Breast epithelium (tissue), 4 donors: ENCODE measurements around the gene GNB5. TPM values are rescaled to one million over a fixed set of nuclear protein-coding genes. Genes with fewer than 3 reads are reported as not detected.

ENCODE experiments used
- DNase-seq, 2 donors: peaks; one replicate each; pipeline ENCODE4 v3.0.0-alpha.2; 2019; ENCODE audit warnings: low spot score in 2 of 2
- H3K27ac ChIP-seq, 2 donors: fragments of 200-600 bp; sonication (generic) in 1 of 2; one replicate each; pipeline ENCODE4 v1.5.1; 2016 to 2019; ENCODE audit warnings: mild to moderate bottlenecking in 1 of 2
- H3K27me3 ChIP-seq, 2 donors: fragments of 200-600 bp; sonication (generic) in 1 of 2; one replicate each; pipeline versions ENCODE4 v1.5.1 to v1.6.0; 2017 to 2019; ENCODE audit warnings: control low read depth in 1 of 2, mild to moderate bottlenecking in 1 of 2
- H3K36me3 ChIP-seq: fragments of 200-600 bp; one replicate; pipeline ENCODE4 v1.5.1; 2019
- H3K4me1 ChIP-seq, 2 donors: fragments of 200-600 bp; sonication (generic); one replicate each; pipeline ENCODE4 v1.5.1; 2016 to 2019; ENCODE audit warnings: control low read depth in 1 of 2
- H3K4me3 ChIP-seq, 3 donors: fragments of 200-600 bp; sonication (generic); 1 replicate in 2 of 3; 2 replicates in 1 of 3; pipeline ENCODE4 v1.5.1; 2016 to 2019; ENCODE audit warnings: mild to moderate bottlenecking in 3 of 3, moderate library complexity in 2 of 3
- H3K9me3 ChIP-seq, 2 donors: fragments of 200-600 bp; sonication (generic) in 1 of 2; one replicate each; pipeline ENCODE4 v1.5.1; 2016 to 2019; ENCODE audit warnings: control low read depth in 1 of 2
- POLR2A ChIP-seq: fragments of 450-650 bp; IDR thresholded peaks from one replicate; pipeline ENCODE4 v1.6.1; 2016; ENCODE audit warnings: antibody characterized with exemption, mild to moderate bottlenecking, moderate library complexity
- POLR2AphosphoS5 ChIP-seq, 3 donors: sonication (generic); formaldehyde crosslinking; IDR thresholded peaks; one replicate each; pipeline ENCODE4 v1.6.1; 2017; ENCODE audit warnings: antibody characterized with exemption in 3 of 3
- intact Hi-C: fragments of 100-400 bp; cut with DNase I; formaldehyde crosslinking; loops from one replicate; pipeline ENCODE4 v1.15.1; 2023; ENCODE audit warnings: low total_unique reads
- total RNA-seq, 3 donors: library from RNA; depleted of rRNA; stranded (reverse); fragments of >200 nt; gene quantifications; one replicate each; pipeline ENCODE4 v1.1.0, GENCODE V29; 2016
- TF ChIP-seq, protein P1 (sequence below), 3 donors: fragments of 450-650 bp; IDR thresholded peaks; one replicate each; pipeline ENCODE4 v1.5.1; 2016 to 2017; ENCODE audit warnings: antibody characterized with exemption in 3 of 3, mild to moderate bottlenecking in 3 of 3, moderate library complexity in 3 of 3

GNB5 gene
- total RNA-seq, 3 donors from 2014 or later = 18.9 to 43.9 (median 43.9) TPM

DNA sequence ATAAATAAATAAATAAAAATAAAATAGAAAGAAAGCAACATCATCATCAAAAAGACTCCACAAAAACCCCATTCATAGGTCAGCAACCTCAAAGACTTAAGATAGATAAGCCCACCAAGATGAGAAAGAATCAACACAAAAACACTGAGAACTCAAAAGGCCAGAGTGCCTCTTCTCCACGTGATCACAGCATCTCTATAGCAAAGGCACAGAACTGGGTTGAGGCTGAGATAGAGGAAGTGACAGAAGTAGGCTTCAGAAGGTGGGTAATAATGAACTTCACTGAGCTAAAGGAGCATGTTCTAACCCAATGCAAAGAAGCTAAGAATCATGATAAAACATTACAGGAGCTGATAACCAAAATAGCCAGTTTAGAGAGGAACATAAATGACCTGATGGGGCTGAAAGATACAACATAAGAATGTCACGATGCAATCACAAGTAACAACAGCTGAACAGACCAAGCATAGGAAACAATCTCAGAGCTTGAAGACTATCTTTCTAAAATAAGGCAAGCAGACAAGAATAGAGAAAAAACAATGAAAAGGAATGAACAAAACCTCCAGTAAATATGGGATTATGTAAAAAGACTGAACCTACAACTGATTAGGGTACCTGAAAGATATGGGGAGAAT is 26.4 kb downstream of the GNB5 start:
- Histone ChIP-seq H3K4me1 (no peaks in the 10 kb centered on the region), H3K9me3 (no peaks in the 10 kb centered on the region), H3K27ac (no peak overlapping the region), H3K27me3 (no peaks in the 10 kb centered on the region), H3K4me3 (no peak overlapping the region), H3K36me3 (no peaks in the 10 kb centered on the region)
- TF ChIP-seq, protein P1, sequence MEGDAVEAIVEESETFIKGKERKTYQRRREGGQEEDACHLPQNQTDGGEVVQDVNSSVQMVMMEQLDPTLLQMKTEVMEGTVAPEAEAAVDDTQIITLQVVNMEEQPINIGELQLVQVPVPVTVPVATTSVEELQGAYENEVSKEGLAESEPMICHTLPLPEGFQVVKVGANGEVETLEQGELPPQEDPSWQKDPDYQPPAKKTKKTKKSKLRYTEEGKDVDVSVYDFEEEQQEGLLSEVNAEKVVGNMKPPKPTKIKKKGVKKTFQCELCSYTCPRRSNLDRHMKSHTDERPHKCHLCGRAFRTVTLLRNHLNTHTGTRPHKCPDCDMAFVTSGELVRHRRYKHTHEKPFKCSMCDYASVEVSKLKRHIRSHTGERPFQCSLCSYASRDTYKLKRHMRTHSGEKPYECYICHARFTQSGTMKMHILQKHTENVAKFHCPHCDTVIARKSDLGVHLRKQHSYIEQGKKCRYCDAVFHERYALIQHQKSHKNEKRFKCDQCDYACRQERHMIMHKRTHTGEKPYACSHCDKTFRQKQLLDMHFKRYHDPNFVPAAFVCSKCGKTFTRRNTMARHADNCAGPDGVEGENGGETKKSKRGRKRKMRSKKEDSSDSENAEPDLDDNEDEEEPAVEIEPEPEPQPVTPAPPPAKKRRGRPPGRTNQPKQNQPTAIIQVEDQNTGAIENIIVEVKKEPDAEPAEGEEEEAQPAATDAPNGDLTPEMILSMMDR (IDR thresholded peaks at IDR 0.05) = no peak
- TF ChIP-seq POLR2AphosphoS5 (IDR thresholded peaks at IDR 0.05) (no peak), POLR2A (no peak)
- DNase-seq = no peak
- intact Hi-C loops = no loop called here

GRCh38 chr15:52163321-52164190 is 27.6 kb downstream of the GNB5 start:
- no peak for TF ChIP-seq POLR2AphosphoS5 (IDR thresholded peaks at IDR 0.05)
- TF ChIP-seq POLR2A = no peak
- TF ChIP-seq, protein P1 (IDR thresholded peaks at IDR 0.05) = no peak
- no peaks in the 10 kb centered on the region for H3K4me1 ChIP-seq
- H3K4me3 ChIP-seq = no peak overlapping the region
- no peak for DNase-seq
- H3K27me3 ChIP-seq = no peaks in the 10 kb centered on the region
- no peaks in the 10 kb centered on the region for H3K36me3 ChIP-seq
- no peaks in the 10 kb centered on the region for H3K9me3 ChIP-seq
- intact Hi-C loops = no loop called here
- no peak overlapping the region for H3K27ac ChIP-seq

- intact Hi-C loops = no loop called here
- no peaks in the 10 kb centered on the region for H3K9me3 ChIP-seq
- no peak overlapping the region for H3K4me3 ChIP-seq
- H3K27ac ChIP-seq = no peak overlapping the region
- DNase-seq = no peak
- no peak for TF ChIP-seq POLR2A
- TF ChIP-seq POLR2AphosphoS5 (IDR thresholded peaks at IDR 0.05) = no peak
- H3K27me3 ChIP-seq = no peaks in the 10 kb centered on the region
- H3K36me3 ChIP-seq = no peaks in the 10 kb centered on the region
- no peaks in the 10 kb centered on the region for H3K4me1 ChIP-seq
Measured at GRCh38 chr15:52162876-52163275, 28.3 kb downstream of the GNB5 start.

DNA sequence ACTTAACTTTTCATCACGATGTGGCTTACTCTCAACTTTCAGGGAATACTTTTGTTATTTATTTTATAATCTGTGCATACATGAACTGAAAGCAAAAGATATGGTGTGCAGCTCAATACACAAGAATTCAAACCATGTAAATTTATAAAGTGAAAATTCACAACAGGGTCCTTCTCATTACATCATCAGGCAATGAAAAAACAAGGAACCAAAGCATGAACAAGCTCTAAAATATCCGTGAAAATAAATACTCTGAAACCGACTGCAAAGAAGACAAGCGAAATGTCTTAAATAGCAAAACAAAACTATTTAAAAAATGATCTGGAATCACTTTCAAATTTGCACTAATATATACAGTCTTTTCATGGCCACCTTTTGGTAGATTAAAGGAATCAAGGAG is 28.9 kb downstream of the GNB5 start:
- H3K36me3 ChIP-seq = no peaks in the 10 kb centered on the region
- H3K4me1 ChIP-seq = no peaks in the 10 kb centered on the region
- intact Hi-C loops = no loop called here

GRCh38 chr15:52161406-52161966 is 29.7 kb downstream of the GNB5 start:
- no peak overlapping the region for H3K4me3 ChIP-seq
- no peak for TF ChIP-seq POLR2A
- TF ChIP-seq, protein P1 (IDR thresholded peaks at IDR 0.05) = no peak
- TF ChIP-seq POLR2AphosphoS5 (IDR thresholded peaks at IDR 0.05) = no peak
- no peaks in the 10 kb centered on the region for H3K4me1 ChIP-seq
- no peaks in the 10 kb centered on the region for H3K9me3 ChIP-seq
- H3K27me3 ChIP-seq = no peaks in the 10 kb centered on the region
- no peaks in the 10 kb centered on the region for H3K36me3 ChIP-seq
- no peak overlapping the region for H3K27ac ChIP-seq
- intact Hi-C loops = no loop called here
- no peak for DNase-seq

More for the DNA sequence above, 28.9 kb downstream of the GNB5 start:
- Histone ChIP-seq H3K27me3 (no peaks in the 10 kb centered on the region), H3K27ac (no peak overlapping the region), H3K4me3 (no peak overlapping the region), H3K9me3 (no peaks in the 10 kb centered on the region)
- DNase-seq = no peak
- TF ChIP-seq POLR2A (no peak), POLR2AphosphoS5 (IDR thresholded peaks at IDR 0.05) (no peak)
- TF ChIP-seq, protein P1 (IDR thresholded peaks at IDR 0.05) = no peak
